CD14-positive monocyte (primary cell): ENCODE data around the gene AGAP1. TPM values are rescaled to one million over a fixed set of nuclear protein-coding genes. Genes with fewer than 3 reads are reported as not detected.
"Not testable (repeated sequence)": the region's sequence is repeated elsewhere in the genome, so short reads cannot be mapped to it uniquely, and the experiment has no call there.

ENCODE experiments used
- DNase-seq, 3 donors: peaks; one replicate each; pipeline ENCODE4 v3.0.0-alpha.2; 2011 to 2022
- H2AFZ ChIP-seq: 2 replicates; pipeline ENCODE4 v1.6.0; 2012; ENCODE audit warnings: mild to moderate bottlenecking, low read depth, low read length, inconsistent platforms; ENCODE audit not compliant: insufficient read depth, poor library complexity, severe bottlenecking
- H3K27ac ChIP-seq, 2 donors: 1 replicate in 1 of 2; 2 replicates in 1 of 2; pipeline ENCODE4 v1.5.1; 2012 to 2013; ENCODE audit warnings: low read length in 2 of 2, control low read depth in 1 of 2, inconsistent platforms in 1 of 2, low read depth in 1 of 2, mild to moderate bottlenecking in 1 of 2
- H3K27me3 ChIP-seq, 2 donors: one replicate each; pipeline versions ENCODE4 v1.6.0 to v1.6.1; 2011 to 2013; ENCODE audit warnings: low read length in 2 of 2; ENCODE audit not compliant: control insufficient read depth in 2 of 2, insufficient read depth in 2 of 2
- H3K36me3 ChIP-seq, 2 donors: replicated peaks in 1 of 2; 1 replicate in 1 of 2; 2 replicates in 1 of 2; pipeline versions ENCODE4 v1.5.1 to v1.6.1; 2012 to 2013; ENCODE audit warnings: low read length in 2 of 2, control low read depth in 1 of 2, inconsistent platforms in 1 of 2, mild to moderate bottlenecking in 1 of 2; ENCODE audit not compliant: insufficient read depth in 2 of 2, control insufficient read depth in 1 of 2
- H3K4me1 ChIP-seq, 2 donors: 1 replicate in 1 of 2; 2 replicates in 1 of 2; pipeline versions ENCODE4 v1.5.1 to v1.6.1; 2012 to 2013; ENCODE audit warnings: low read length in 2 of 2, control low read depth in 1 of 2, inconsistent platforms in 1 of 2, mild to moderate bottlenecking in 1 of 2, moderate library complexity in 1 of 2; ENCODE audit not compliant: insufficient read depth in 2 of 2, control insufficient read depth in 1 of 2
- H3K4me2 ChIP-seq: replicated peaks from 2 replicates; pipeline ENCODE3; 2012; ENCODE audit warnings: low read length, moderate library complexity, mild to moderate bottlenecking; ENCODE audit not compliant: poor library complexity, severe bottlenecking; ENCODE audit errors: extremely low read depth
- H3K4me3 ChIP-seq, 3 experiments: fragments of 200-600 bp in 1 of 3; sonication (generic) in 1 of 3; replicated peaks in 1 of 3; 1 replicate in 2 of 3; 2 replicates in 1 of 3; pipeline ENCODE4 v1.5.1; 2011 to 2013; ENCODE audit warnings: low read length in 3 of 3, mild to moderate bottlenecking in 3 of 3, control low read depth in 2 of 3, low read depth in 2 of 3, inconsistent platforms in 1 of 3, moderate library complexity in 1 of 3
- H3K79me2 ChIP-seq: 2 replicates; pipeline ENCODE4 v1.6.0; 2012; ENCODE audit warnings: mild to moderate bottlenecking, control low read depth, inconsistent platforms, low read length, moderate library complexity; ENCODE audit not compliant: insufficient read depth
- H3K9ac ChIP-seq: 2 replicates; pipeline ENCODE4 v1.6.0; 2017; ENCODE audit warnings: low read length, mild to moderate bottlenecking; ENCODE audit not compliant: insufficient read depth, poor library complexity, severe bottlenecking
- H3K9me3 ChIP-seq, 2 donors: replicated peaks in 1 of 2; 1 replicate in 1 of 2; 2 replicates in 1 of 2; pipeline versions ENCODE4 v1.5.1 to v1.6.1; 2012 to 2013; ENCODE audit warnings: low read length in 2 of 2, control low read depth in 1 of 2; ENCODE audit not compliant: control insufficient read depth in 1 of 2, insufficient read depth in 1 of 2
- H4K20me1 ChIP-seq: 2 replicates; pipeline ENCODE4 v1.6.0; 2012; ENCODE audit warnings: mild to moderate bottlenecking, low read length, control low read depth, moderate library complexity; ENCODE audit not compliant: insufficient read depth
- H3K27ac Mint-ChIP-seq, 7 donors: one replicate each; pipeline ENCODE4 v1.8.0; 2020; ENCODE audit warnings: mild to moderate bottlenecking in 7 of 7, mixed read lengths in 7 of 7, moderate library complexity in 6 of 7, inconsistent platforms in 2 of 7
- H3K27me3 Mint-ChIP-seq, 3 donors: one replicate each; pipeline ENCODE4 v1.8.0; 2021 to 2022; ENCODE audit warnings: low read depth in 3 of 3, mild to moderate bottlenecking in 3 of 3, mixed read lengths in 3 of 3, moderate library complexity in 3 of 3, inconsistent platforms in 1 of 3
- H3K36me3 Mint-ChIP-seq, 2 donors: one replicate each; pipeline ENCODE4 v1.8.0; 2020; ENCODE audit warnings: mixed read lengths in 2 of 2, inconsistent platforms in 1 of 2, mild to moderate bottlenecking in 1 of 2
- H3K4me1 Mint-ChIP-seq: one replicate; pipeline ENCODE4 v1.8.0; 2020; ENCODE audit warnings: mild to moderate bottlenecking, mixed read lengths
- H3K4me3 Mint-ChIP-seq, 2 donors: one replicate each; pipeline ENCODE4 v1.8.0; 2020; ENCODE audit warnings: mild to moderate bottlenecking in 2 of 2, mixed read lengths in 2 of 2, moderate library complexity in 1 of 2
- H3K9me3 Mint-ChIP-seq, 7 donors: one replicate each; pipeline ENCODE4 v1.8.0; 2020 to 2022; ENCODE audit warnings: mixed read lengths in 7 of 7, mild to moderate bottlenecking in 6 of 7, moderate library complexity in 6 of 7, inconsistent platforms in 2 of 7
- CTCF ChIP-seq: fragments of 200-600 bp; IDR thresholded peaks from one replicate; pipeline ENCODE4 v1.8.0; 2022; ENCODE audit warnings: antibody characterized with exemption, mild to moderate bottlenecking
- WGBS: methylation state at CpG from one replicate; pipeline ENCODE4 v1.1.5; 2013; ENCODE audit warnings: missing lambda C conversion rate; ENCODE audit not compliant: insufficient coverage; 5-methylcytosine and 5-hydroxymethylcytosine counted together
- intact Hi-C, 2 donors: fragments of 100-400 bp; cut with micrococcal nuclease; formaldehyde crosslinking; loops; one replicate each; pipeline versions ENCODE4 v1.15.0 to v1.15.1; 2023
- polyA plus RNA-seq, 3 donors: library from polyadenylated mRNA; depleted of rRNA in 1 of 3; unstranded in 2 of 3; stranded (reverse) in 1 of 3; fragments of 300-500 nt in 2 of 3; fragments of >200 nt in 1 of 3; fragmentation: Illumina TruSeq in 2 of 3; gene quantifications; 1 replicate in 2 of 3; 2 replicates in 1 of 3; pipeline ENCODE4 v1.2.3, GENCODE V29; 2012 to 2021

AGAP1 gene
- polyA plus RNA-seq, 3 donors, result 0.12 TPM; not detected in 2

- Mint-ChIP-seq H3K27ac (no peak overlapping the region), H3K9me3 (peaks cover 2 to 14% (median 7%) of the 10 kb centered on the region in 7 donors), H3K4me1 (no peaks in the 10 kb centered on the region), H3K36me3 (no peaks in the 10 kb centered on the region), H3K4me3 (no peak overlapping the region), H3K27me3 (peaks cover 3 to 6% (median 5%) of the 10 kb centered on the region in 3 donors)
- no peak overlapping the region for H3K9ac ChIP-seq
- no peaks in the 10 kb centered on the region for H3K4me1 ChIP-seq
- H3K27ac ChIP-seq, result no peak overlapping the region
- peaks cover 0 to under 1% of the 10 kb centered on the region in 2 donors for H3K27me3 ChIP-seq
- 62% methylated on average over 4 of the region's 9 CpGs for WGBS
- TF ChIP-seq CTCF, result no peak
- H3K4me2 ChIP-seq, result no peak overlapping the region
- H4K20me1 ChIP-seq, result no peaks in the 10 kb centered on the region
- no peaks in the 10 kb centered on the region for H3K36me3 ChIP-seq
- H3K4me3 ChIP-seq, result no peak overlapping the region
- intact Hi-C loops, result no loop called here
- no peak for DNase-seq
- H3K79me2 ChIP-seq, result no peaks in the 10 kb centered on the region
- H2AFZ ChIP-seq, result no peak overlapping the region
- no peaks in the 10 kb centered on the region for H3K9me3 ChIP-seq
These were observed 567.7 kb downstream of the AGAP1 start for GRCh38 chr2:236061497-236061896.

- Histone ChIP-seq H3K9ac (no peak overlapping the region), H3K36me3 (no peaks in the 10 kb centered on the region), H2AFZ (no peak overlapping the region), H3K4me3 (no peak overlapping the region), H3K27me3 (no peaks in the 10 kb centered on the region), H3K79me2 (no peaks in the 10 kb centered on the region), H4K20me1 (no peaks in the 10 kb centered on the region), H3K4me1 (no peaks in the 10 kb centered on the region), H3K4me2 (no peak overlapping the region), H3K27ac (no peak overlapping the region), H3K9me3 (no peaks in the 10 kb centered on the region)
- H3K4me1 Mint-ChIP-seq, result no peaks in the 10 kb centered on the region
- H3K9me3 Mint-ChIP-seq, result peaks cover 2 to 14% (median 7%) of the 10 kb centered on the region in 7 donors
- intact Hi-C loops, result no loop called here
- 91% methylated on average over 12 of the region's 12 CpGs for WGBS
- H3K4me3 Mint-ChIP-seq, result no peak overlapping the region
- DNase-seq, result no peak
- no peaks in the 10 kb centered on the region for H3K36me3 Mint-ChIP-seq
- H3K27ac Mint-ChIP-seq, result no peak overlapping the region
- peaks cover 3 to 6% (median 5%) of the 10 kb centered on the region in 3 donors for H3K27me3 Mint-ChIP-seq
- no peak for TF ChIP-seq CTCF
These were observed 568.1 kb downstream of the AGAP1 start for GRCh38 chr2:236061899-236062298.

- H3K27me3 ChIP-seq, H4K20me1 ChIP-seq, H3K4me1 Mint-ChIP-seq, intact Hi-C loops, H2AFZ ChIP-seq, H3K4me1 ChIP-seq, H3K27ac ChIP-seq, H3K4me2 ChIP-seq, H3K36me3 Mint-ChIP-seq, H3K4me3 Mint-ChIP-seq, H3K27me3 Mint-ChIP-seq, H3K9ac ChIP-seq, H3K79me2 ChIP-seq, H3K27ac Mint-ChIP-seq, H3K9me3 ChIP-seq, H3K4me3 ChIP-seq, DNase-seq, H3K36me3 ChIP-seq: not testable (repeated sequence)
- WGBS, result 100% methylated on average over 4 of the region's 5 CpGs
- peaks cover 0 to 12% (median 5%) of the 10 kb centered on the region in 7 donors for H3K9me3 Mint-ChIP-seq
These were observed 569.0 kb downstream of the AGAP1 start for GRCh38 chr2:236062806-236063205.
